ENCODE data around the gene MAP3K1. TPM values are rescaled to one million over a fixed set of nuclear protein-coding genes. Genes with fewer than 3 reads are reported as not detected.

Gene MAP3K1
- polyA plus RNA-seq, 1 experiment: 7.7 TPM

- Histone ChIP-seq H3K27me3 (ENCODE audit: control insufficient read depth, insufficient read depth, low read length) (peaks cover 2% of the 10 kb centered on the region), H3K4me3 (ENCODE audit: low read depth, low read length) (peak overlapping the region; percentile 76), H3K9me3 (ENCODE audit: control insufficient read depth, insufficient read depth, low read length) (no peaks in the 10 kb centered on the region; the same call in 1 of the 2 replicates), H3K27ac (ENCODE audit: low read depth, low read length) (no peak overlapping the region)
- TF ChIP-seq CTCF (IDR thresholded peaks at IDR 0.05; ENCODE audit: low read depth, low read length): no peak
- no peak for DNase-seq (ENCODE audit: low read depth, low spot score)
- POLR2A ChIA-PET: no interaction called here
- CTCF ChIA-PET: no interaction called here
These were observed 553 bp downstream of the MAP3K1 start for GRCh38 chr5:56815658-56816545.

DNA sequence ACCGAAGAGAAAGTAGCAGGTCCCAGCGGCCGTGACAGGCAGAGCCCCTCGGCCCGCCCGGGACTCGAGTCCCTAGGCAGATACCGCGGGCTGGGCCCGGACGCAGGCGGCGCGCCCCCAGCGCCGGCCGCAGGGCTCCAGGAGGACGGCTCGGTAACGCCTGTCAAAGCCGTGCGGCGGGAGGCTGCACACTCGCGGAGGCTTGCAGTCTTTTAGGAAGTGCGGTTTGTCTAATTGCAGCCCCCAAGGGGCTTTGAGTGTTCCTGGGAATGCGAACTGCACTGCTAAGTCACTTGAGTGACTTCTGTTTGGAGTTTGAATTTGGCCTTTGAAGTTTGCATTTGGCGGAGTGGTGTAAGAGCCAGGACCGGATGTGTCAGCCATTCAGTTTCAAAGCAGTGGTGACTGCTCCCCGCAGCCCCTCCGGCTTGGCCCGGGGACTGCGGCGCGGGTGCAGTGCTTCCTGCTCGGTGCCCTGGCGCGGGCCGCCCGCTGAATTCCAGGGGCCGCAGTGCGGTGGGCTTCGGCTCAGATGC, 1.3 kb downstream of the MAP3K1 start:
- peaks cover 2% of the 10 kb centered on the region for H3K27me3 ChIP-seq (ENCODE audit: control insufficient read depth, insufficient read depth, low read length)
- no peaks in the 10 kb centered on the region; the same call in 1 of the 2 replicates for H3K9me3 ChIP-seq (ENCODE audit: control insufficient read depth, insufficient read depth, low read length)
- ChIA-PET POLR2A (no interaction called here), CTCF (no interaction called here)
- no peak overlapping the region for H3K27ac ChIP-seq (ENCODE audit: low read depth, low read length)
- H3K4me3 ChIP-seq (ENCODE audit: low read depth, low read length): peak overlapping the region; percentile 76
- DNase-seq (ENCODE audit: low read depth, low spot score): no peak
- TF ChIP-seq CTCF (IDR thresholded peaks at IDR 0.05; ENCODE audit: low read depth, low read length): no peak

DNA sequence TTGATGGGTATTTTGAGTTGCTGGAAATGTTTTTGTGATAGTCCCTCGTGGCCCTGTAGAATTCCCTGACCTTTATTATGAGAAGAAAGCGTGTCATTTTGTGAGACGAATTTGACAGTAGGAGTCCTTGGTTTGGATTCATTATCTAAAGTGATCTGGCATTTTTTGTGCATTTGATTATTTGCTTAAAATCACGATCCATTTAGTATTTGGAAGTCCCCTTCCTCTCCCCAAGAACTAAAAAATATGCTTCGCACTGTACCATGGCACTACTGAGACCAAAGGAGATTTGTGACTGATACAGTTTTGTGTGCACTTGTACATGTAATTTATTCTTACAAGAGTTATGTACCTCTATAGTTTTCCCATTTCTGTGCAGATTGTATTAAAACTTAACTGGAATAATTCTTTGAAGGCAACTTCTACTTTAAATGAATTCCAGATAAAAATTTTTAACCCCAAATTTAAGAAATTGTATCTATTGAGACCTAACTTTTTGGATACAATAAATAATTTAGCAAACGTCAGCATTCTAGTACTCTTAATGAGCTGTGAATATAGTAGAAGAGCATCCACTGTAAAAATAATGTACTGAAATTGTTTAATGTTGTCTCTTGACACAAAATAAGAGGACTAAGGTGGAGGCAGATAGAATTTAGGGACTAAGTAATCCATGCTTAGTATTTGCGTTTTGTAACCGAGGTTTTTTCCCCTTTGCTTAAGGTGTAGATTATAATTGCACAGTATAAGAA, 2.1 kb downstream of the MAP3K1 start:
- ChIA-PET CTCF (interaction anchor here (2.4 to 3.2 kb wide), 2 partner anchors 9 to 21 kb away, joined by 7 to 26 read pairs; no protein-coding TSS in a partner anchor), POLR2A (no interaction called here)
- H3K4me3 ChIP-seq (ENCODE audit: low read depth, low read length): peak overlapping the region; percentile 76
- H3K9me3 ChIP-seq (ENCODE audit: control insufficient read depth, insufficient read depth, low read length): no peaks in the 10 kb centered on the region; the same call in 1 of the 2 replicates
- no peak for DNase-seq (ENCODE audit: low read depth, low spot score)
- TF ChIP-seq CTCF (IDR thresholded peaks at IDR 0.05; ENCODE audit: low read depth, low read length): no peak
- peaks cover 2% of the 10 kb centered on the region for H3K27me3 ChIP-seq (ENCODE audit: control insufficient read depth, insufficient read depth, low read length)
- H3K27ac ChIP-seq (ENCODE audit: low read depth, low read length): no peak overlapping the region

DNA sequence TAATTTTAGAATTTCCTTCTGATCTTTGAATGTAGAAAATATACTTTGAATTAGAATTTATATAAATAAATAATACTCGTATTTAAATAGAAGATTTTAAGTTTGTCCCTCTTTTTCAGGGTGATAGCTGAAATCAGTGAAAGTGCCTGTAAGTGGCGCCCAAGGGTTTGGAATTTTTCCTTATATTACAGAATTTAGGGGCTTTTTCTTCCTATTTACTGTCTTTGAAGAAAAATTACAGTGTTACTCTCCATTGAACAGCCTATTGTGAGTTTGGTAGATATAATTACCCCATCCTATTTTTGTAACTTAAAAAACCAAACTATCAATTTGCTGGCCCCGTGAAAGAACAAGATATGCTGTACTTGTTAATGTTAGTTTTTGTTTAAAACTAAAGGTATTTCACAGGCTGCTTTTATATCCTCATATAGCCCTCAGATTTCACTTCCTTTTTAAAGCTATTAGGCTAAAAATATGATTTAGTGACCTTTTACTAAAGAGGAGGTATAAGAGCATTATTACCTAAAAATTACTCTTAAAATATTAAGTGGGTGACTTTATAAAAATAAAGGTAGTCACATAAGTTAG, 3.2 kb downstream of the MAP3K1 start:
- POLR2A ChIA-PET: interaction anchor here (0.5 kb wide), 1 partner anchor 9 kb away, joined by 3 read pairs; no protein-coding TSS in a partner anchor
- H3K27me3 ChIP-seq (ENCODE audit: control insufficient read depth, insufficient read depth, low read length): no peaks in the 10 kb centered on the region
- peak overlapping the region; percentile 28 for H3K4me3 ChIP-seq (ENCODE audit: low read depth, low read length)
- H3K9me3 ChIP-seq (ENCODE audit: control insufficient read depth, insufficient read depth, low read length): no peaks in the 10 kb centered on the region; the same call in 1 of the 2 replicates
- no peak for DNase-seq (ENCODE audit: low read depth, low spot score)
- TF ChIP-seq CTCF (IDR thresholded peaks at IDR 0.05; ENCODE audit: low read depth, low read length): peak; percentile 47
- H3K27ac ChIP-seq (ENCODE audit: low read depth, low read length): no peak overlapping the region
- CTCF ChIA-PET: interaction anchor here (0.7 to 3.2 kb wide), 4 partner anchors 8 to 548 kb away, joined by 4 to 26 read pairs (median 6); no protein-coding TSS in a partner anchor
